DOHH2 (cell line): ENCODE measurements around the gene KRT80.

Source experiments
- H3F3A ChIP-seq: fragments of 200-600 bp; sonication (generic), shearing (Covaris generic); 2 replicates; pipeline ENCODE4 v1.6.0; 2016; ENCODE audit warnings: antibody characterized with exemption, mild to moderate bottlenecking; ENCODE audit not compliant: control insufficient read depth, insufficient read depth
- H3K27ac ChIP-seq: fragments of 200-600 bp; sonication (generic); 2 replicates; pipeline ENCODE4 v1.5.1; 2014; ENCODE audit warnings: low read depth, mild to moderate bottlenecking, low read length, moderate library complexity
- H3K27me3 ChIP-seq: fragments of 200-600 bp; sonication (generic); 2 replicates; pipeline ENCODE4 v1.6.1; 2014; ENCODE audit warnings: mild to moderate bottlenecking, low read length, mixed read lengths; ENCODE audit not compliant: control insufficient read depth
- H3K36me3 ChIP-seq: fragments of 200-600 bp; sonication (generic); 2 replicates; pipeline ENCODE4 v1.6.1; 2014; ENCODE audit warnings: mild to moderate bottlenecking, low read length, moderate library complexity, mixed read lengths; ENCODE audit not compliant: control insufficient read depth
- H3K4me1 ChIP-seq: fragments of 200-600 bp; sonication (generic); 2 replicates; pipeline ENCODE4 v1.6.1; 2014; ENCODE audit warnings: mild to moderate bottlenecking, low read length, mixed read lengths; ENCODE audit not compliant: control insufficient read depth
- H3K4me2 ChIP-seq: fragments of 200-600 bp; sonication (generic); 2 replicates; pipeline ENCODE4 v1.6.0; 2014; ENCODE audit warnings: mild to moderate bottlenecking, low read length, moderate library complexity
- H3K4me3 ChIP-seq: fragments of 200-600 bp; sonication (generic); 2 replicates; pipeline ENCODE4 v1.5.1; 2014; ENCODE audit warnings: mild to moderate bottlenecking, low read length, mixed read lengths
- H3K79me2 ChIP-seq: fragments of 200-600 bp; sonication (generic); 2 replicates; pipeline ENCODE4 v1.6.1; 2014; ENCODE audit warnings: mild to moderate bottlenecking, low read length, mixed read lengths; ENCODE audit not compliant: control insufficient read depth
- H3K9me2 ChIP-seq: fragments of 200-600 bp; sonication (generic); replicated peaks from 2 replicates; pipeline ENCODE4 v1.6.1; 2014; ENCODE audit warnings: mild to moderate bottlenecking, low read length, mixed read lengths; ENCODE audit not compliant: control insufficient read depth
- H3K9me3 ChIP-seq: fragments of 200-600 bp; sonication (generic); 2 replicates; pipeline ENCODE4 v1.6.1; 2014; ENCODE audit warnings: antibody characterized with exemption, low read length, mixed read lengths; ENCODE audit not compliant: control insufficient read depth, insufficient read depth
- H4K20me1 ChIP-seq: fragments of 200-600 bp; sonication (generic); 2 replicates; pipeline ENCODE4 v1.6.0; 2014; ENCODE audit warnings: low read depth, mild to moderate bottlenecking, antibody characterized with exemption, low read length, moderate library complexity; ENCODE audit not compliant: control insufficient read depth, insufficient read depth
- CTCF ChIP-seq: fragments of 200-600 bp; sonication (generic); IDR thresholded peaks from one replicate; pipeline ENCODE4 v1.5.1; 2014; ENCODE audit warnings: antibody characterized with exemption, mild to moderate bottlenecking, low read depth, low read length; ENCODE audit not compliant: poor library complexity, severe bottlenecking
- EZH2phosphoT487 ChIP-seq: fragments of 200-600 bp; sonication (generic); IDR thresholded peaks from 2 replicates; pipeline ENCODE4 v1.6.1; 2017; ENCODE audit warnings: borderline replicate concordance, mild to moderate bottlenecking, antibody characterized with exemption, low read length, moderate library complexity, mixed read lengths

The KRT80 gene

GRCh38 chr12:52217223-52217622 is 25.4 kb upstream of the KRT80 start:
- peaks cover 10% of the 10 kb centered on the region for H3K27me3 ChIP-seq
- peaks cover 3% of the 10 kb centered on the region; the same call in 1 of the 2 replicates for H4K20me1 ChIP-seq
- no peaks in the 10 kb centered on the region for H3K4me1 ChIP-seq
- H3K4me3 ChIP-seq = no peak overlapping the region
- no peaks in the 10 kb centered on the region for H3K79me2 ChIP-seq
- H3F3A ChIP-seq = no peaks in the 10 kb centered on the region
- no peaks in the 10 kb centered on the region for H3K9me3 ChIP-seq
- H3K4me2 ChIP-seq = no peak overlapping the region
- no peaks in the 10 kb centered on the region for H3K36me3 ChIP-seq
- TF ChIP-seq CTCF (no peak), EZH2phosphoT487 (no peak)
- H3K27ac ChIP-seq = no peak overlapping the region
- H3K9me2 ChIP-seq = no peaks in the 10 kb centered on the region

- Histone ChIP-seq H4K20me1 (peaks cover 3% of the 10 kb centered on the region; the same call in 1 of the 2 replicates), H3K4me3 (no peak overlapping the region), H3F3A (no peaks in the 10 kb centered on the region), H3K4me1 (no peaks in the 10 kb centered on the region), H3K9me3 (no peaks in the 10 kb centered on the region), H3K9me2 (no peaks in the 10 kb centered on the region), H3K36me3 (no peaks in the 10 kb centered on the region), H3K27ac (no peak overlapping the region), H3K4me2 (no peak overlapping the region), H3K27me3 (peaks cover 9% of the 10 kb centered on the region; the same call in 1 of the 2 replicates), H3K79me2 (no peaks in the 10 kb centered on the region)
- no peak for TF ChIP-seq EZH2phosphoT487
These were observed 25.0 kb upstream of the KRT80 start for GRCh38 chr12:52216807-52217206.

- peaks cover 3% of the 10 kb centered on the region; the same call in 1 of the 2 replicates for H3K27me3 ChIP-seq
- H3K36me3 ChIP-seq = no peaks in the 10 kb centered on the region
- no peaks in the 10 kb centered on the region for H3F3A ChIP-seq
- no peaks in the 10 kb centered on the region for H3K4me1 ChIP-seq
- H3K4me2 ChIP-seq = no peak overlapping the region
- no peaks in the 10 kb centered on the region for H3K9me3 ChIP-seq
- no peaks in the 10 kb centered on the region for H3K79me2 ChIP-seq
- TF ChIP-seq EZH2phosphoT487 (no peak), CTCF (no peak)
- no peak overlapping the region for H3K4me3 ChIP-seq
- no peaks in the 10 kb centered on the region for H3K9me2 ChIP-seq
- peaks cover 3% of the 10 kb centered on the region; the same call in 1 of the 2 replicates for H4K20me1 ChIP-seq
- no peak overlapping the region for H3K27ac ChIP-seq
These were observed 24.3 kb upstream of the KRT80 start for GRCh38 chr12:52216100-52216499.

GRCh38 chr12:52215587-52216031 is 23.8 kb upstream of the KRT80 start:
- no peaks in the 10 kb centered on the region for H3K9me2 ChIP-seq
- no peak overlapping the region for H3K4me3 ChIP-seq
- H3K4me1 ChIP-seq = no peaks in the 10 kb centered on the region
- H3F3A ChIP-seq = no peaks in the 10 kb centered on the region
- TF ChIP-seq CTCF (no peak), EZH2phosphoT487 (no peak)
- H3K9me3 ChIP-seq = no peaks in the 10 kb centered on the region
- no peaks in the 10 kb centered on the region for H3K79me2 ChIP-seq
- H3K4me2 ChIP-seq = no peak overlapping the region
- peaks cover 3% of the 10 kb centered on the region; the same call in 1 of the 2 replicates for H4K20me1 ChIP-seq
- H3K36me3 ChIP-seq = no peaks in the 10 kb centered on the region
- H3K27me3 ChIP-seq = peaks cover 3% of the 10 kb centered on the region; the same call in 1 of the 2 replicates
- H3K27ac ChIP-seq = no peak overlapping the region
